ENCODE measurements around the gene C6orf47. TPM values are rescaled to one million over a fixed set of nuclear protein-coding genes. Genes with fewer than 3 reads are reported as not detected.

C6orf47 gene
- total and polyA plus RNA-seq, 4 donors, result 2.0 to 10.8 (median 7.4) TPM

DNA sequence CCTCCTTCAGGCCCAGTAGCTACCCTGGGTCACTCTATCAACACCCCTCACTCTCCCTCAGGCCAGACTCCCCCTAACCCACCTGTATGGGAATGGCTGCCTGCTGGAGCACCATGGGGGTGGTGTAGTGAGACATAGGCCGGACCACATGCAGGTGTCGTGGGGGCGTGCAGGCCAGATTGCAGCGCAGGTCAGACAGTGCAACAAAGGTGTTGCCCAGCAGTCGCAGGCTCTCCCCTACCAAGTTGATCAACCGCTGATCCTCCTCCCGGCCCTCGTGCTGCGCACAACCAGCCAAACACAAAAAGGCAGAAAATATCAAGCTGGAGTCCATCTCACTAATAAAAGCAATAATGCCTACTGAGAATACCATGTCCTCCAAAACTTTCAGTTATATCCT lies 15.3 kb downstream of the C6orf47 start:
- Histone ChIP-seq H3K36me3 (ENCODE audit: control insufficient read depth in 4 of 4, insufficient read depth in 3 of 4, low read depth in 1 of 4, low read length in 3 of 4) (peaks cover 36 to 82% (median 65%) of the 10 kb centered on the region in 4 donors), H3K4me3 (ENCODE audit: low read depth in 1 of 3, low read length in 3 of 3) (no peak overlapping the region), H3K4me1 (ENCODE audit: control insufficient read depth in 4 of 4, insufficient read depth in 4 of 4, low read length in 3 of 4) (peaks cover 0 to 24% (median 18%) of the 10 kb centered on the region in 4 donors), H3K9me3 (ENCODE audit: control insufficient read depth in 4 of 4, low read length in 3 of 4) (no peaks in the 10 kb centered on the region), H3K27me3 (ENCODE audit: control insufficient read depth in 4 of 4, insufficient read depth in 4 of 4, low read length in 3 of 4) (no peaks in the 10 kb centered on the region), H3K27ac (ENCODE audit: low read depth in 1 of 2, low read length in 2 of 2) (no peak overlapping the region), H3K9ac (ENCODE audit: low read depth in 1 of 2, low read length in 2 of 2) (no peak overlapping the region)
- DNase-seq (ENCODE audit: low spot score), result no peak
- WGBS, result 98% methylated on average over 9 of the region's 9 CpGs
- no peak for TF ChIP-seq HNF4A (conservative IDR thresholded peaks at IDR 0.05)
- TF ChIP-seq RXRA (IDR thresholded peaks at IDR 0.05), result no peak
- no peak for TF ChIP-seq FOXA2 (IDR thresholded peaks at IDR 0.05)
- TF ChIP-seq RAD21 (IDR thresholded peaks at IDR 0.05), result no peak
- no peak for TF ChIP-seq FOXA1 (IDR thresholded peaks at IDR 0.05)
- no peak for TF ChIP-seq SP1 (IDR thresholded peaks at IDR 0.05)
- TF ChIP-seq JUND (IDR thresholded peaks at IDR 0.05), result no peak
- TF ChIP-seq GABPA (IDR thresholded peaks at IDR 0.05 in 1 of 2, conservative IDR thresholded peaks at IDR 0.05 in 1 of 2), result no peak
- TF ChIP-seq, protein P1, sequence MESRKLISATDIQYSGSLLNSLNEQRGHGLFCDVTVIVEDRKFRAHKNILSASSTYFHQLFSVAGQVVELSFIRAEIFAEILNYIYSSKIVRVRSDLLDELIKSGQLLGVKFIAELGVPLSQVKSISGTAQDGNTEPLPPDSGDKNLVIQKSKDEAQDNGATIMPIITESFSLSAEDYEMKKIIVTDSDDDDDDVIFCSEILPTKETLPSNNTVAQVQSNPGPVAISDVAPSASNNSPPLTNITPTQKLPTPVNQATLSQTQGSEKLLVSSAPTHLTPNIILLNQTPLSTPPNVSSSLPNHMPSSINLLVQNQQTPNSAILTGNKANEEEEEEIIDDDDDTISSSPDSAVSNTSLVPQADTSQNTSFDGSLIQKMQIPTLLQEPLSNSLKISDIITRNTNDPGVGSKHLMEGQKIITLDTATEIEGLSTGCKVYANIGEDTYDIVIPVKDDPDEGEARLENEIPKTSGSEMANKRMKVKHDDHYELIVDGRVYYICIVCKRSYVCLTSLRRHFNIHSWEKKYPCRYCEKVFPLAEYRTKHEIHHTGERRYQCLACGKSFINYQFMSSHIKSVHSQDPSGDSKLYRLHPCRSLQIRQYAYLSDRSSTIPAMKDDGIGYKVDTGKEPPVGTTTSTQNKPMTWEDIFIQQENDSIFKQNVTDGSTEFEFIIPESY (IDR thresholded peaks at IDR 0.05), result no peak
- TF ChIP-seq, protein P2, sequence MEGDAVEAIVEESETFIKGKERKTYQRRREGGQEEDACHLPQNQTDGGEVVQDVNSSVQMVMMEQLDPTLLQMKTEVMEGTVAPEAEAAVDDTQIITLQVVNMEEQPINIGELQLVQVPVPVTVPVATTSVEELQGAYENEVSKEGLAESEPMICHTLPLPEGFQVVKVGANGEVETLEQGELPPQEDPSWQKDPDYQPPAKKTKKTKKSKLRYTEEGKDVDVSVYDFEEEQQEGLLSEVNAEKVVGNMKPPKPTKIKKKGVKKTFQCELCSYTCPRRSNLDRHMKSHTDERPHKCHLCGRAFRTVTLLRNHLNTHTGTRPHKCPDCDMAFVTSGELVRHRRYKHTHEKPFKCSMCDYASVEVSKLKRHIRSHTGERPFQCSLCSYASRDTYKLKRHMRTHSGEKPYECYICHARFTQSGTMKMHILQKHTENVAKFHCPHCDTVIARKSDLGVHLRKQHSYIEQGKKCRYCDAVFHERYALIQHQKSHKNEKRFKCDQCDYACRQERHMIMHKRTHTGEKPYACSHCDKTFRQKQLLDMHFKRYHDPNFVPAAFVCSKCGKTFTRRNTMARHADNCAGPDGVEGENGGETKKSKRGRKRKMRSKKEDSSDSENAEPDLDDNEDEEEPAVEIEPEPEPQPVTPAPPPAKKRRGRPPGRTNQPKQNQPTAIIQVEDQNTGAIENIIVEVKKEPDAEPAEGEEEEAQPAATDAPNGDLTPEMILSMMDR (IDR thresholded peaks at IDR 0.05; ENCODE audit: low read depth, low read length, missing input control), result no peak
- TF ChIP-seq TAF1 (conservative IDR thresholded peaks at IDR 0.05), result no peak
- TF ChIP-seq, protein P3, sequence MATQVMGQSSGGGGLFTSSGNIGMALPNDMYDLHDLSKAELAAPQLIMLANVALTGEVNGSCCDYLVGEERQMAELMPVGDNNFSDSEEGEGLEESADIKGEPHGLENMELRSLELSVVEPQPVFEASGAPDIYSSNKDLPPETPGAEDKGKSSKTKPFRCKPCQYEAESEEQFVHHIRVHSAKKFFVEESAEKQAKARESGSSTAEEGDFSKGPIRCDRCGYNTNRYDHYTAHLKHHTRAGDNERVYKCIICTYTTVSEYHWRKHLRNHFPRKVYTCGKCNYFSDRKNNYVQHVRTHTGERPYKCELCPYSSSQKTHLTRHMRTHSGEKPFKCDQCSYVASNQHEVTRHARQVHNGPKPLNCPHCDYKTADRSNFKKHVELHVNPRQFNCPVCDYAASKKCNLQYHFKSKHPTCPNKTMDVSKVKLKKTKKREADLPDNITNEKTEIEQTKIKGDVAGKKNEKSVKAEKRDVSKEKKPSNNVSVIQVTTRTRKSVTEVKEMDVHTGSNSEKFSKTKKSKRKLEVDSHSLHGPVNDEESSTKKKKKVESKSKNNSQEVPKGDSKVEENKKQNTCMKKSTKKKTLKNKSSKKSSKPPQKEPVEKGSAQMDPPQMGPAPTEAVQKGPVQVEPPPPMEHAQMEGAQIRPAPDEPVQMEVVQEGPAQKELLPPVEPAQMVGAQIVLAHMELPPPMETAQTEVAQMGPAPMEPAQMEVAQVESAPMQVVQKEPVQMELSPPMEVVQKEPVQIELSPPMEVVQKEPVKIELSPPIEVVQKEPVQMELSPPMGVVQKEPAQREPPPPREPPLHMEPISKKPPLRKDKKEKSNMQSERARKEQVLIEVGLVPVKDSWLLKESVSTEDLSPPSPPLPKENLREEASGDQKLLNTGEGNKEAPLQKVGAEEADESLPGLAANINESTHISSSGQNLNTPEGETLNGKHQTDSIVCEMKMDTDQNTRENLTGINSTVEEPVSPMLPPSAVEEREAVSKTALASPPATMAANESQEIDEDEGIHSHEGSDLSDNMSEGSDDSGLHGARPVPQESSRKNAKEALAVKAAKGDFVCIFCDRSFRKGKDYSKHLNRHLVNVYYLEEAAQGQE (IDR thresholded peaks at IDR 0.05), result no peak
- no peak for TF ChIP-seq HNF4G (IDR thresholded peaks at IDR 0.05)
- TF ChIP-seq, protein P4, sequence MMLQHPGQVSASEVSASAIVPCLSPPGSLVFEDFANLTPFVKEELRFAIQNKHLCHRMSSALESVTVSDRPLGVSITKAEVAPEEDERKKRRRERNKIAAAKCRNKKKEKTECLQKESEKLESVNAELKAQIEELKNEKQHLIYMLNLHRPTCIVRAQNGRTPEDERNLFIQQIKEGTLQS (IDR thresholded peaks at IDR 0.05), result no peak
- no peak for TF ChIP-seq NR2F2 (IDR thresholded peaks at IDR 0.05)
- no peak for TF ChIP-seq EGR1 (IDR thresholded peaks at IDR 0.05; ENCODE audit: low read depth in 2 of 2)
- no peak for TF ChIP-seq YY1 (IDR thresholded peaks at IDR 0.05)
- TF ChIP-seq, protein P5, sequence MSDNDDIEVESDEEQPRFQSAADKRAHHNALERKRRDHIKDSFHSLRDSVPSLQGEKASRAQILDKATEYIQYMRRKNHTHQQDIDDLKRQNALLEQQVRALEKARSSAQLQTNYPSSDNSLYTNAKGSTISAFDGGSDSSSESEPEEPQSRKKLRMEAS (IDR thresholded peaks at IDR 0.05), result no peak

Measured in liver (tissue), 9 donors.